ENCODE results near the gene FLRT2. TPM values are rescaled to one million over a fixed set of nuclear protein-coding genes. Genes with fewer than 3 reads are reported as not detected.

The FLRT2 gene
- total RNA-seq, 1 experiment from 2014 or later: 13.2 TPM

- no peak overlapping the region for H3K27ac Mint-ChIP-seq
- H3K36me3 Mint-ChIP-seq: no peaks in the 10 kb centered on the region
- DNase-seq (ENCODE audit: low spot score) (no peak), ATAC-seq (no peak)
- no peak overlapping the region for H3K4me3 Mint-ChIP-seq
- H3K9me3 Mint-ChIP-seq: peaks cover 9% of the 10 kb centered on the region
- POLR2A ChIA-PET: no interaction called here
- no peak for TF ChIP-seq FOXJ3 (CRISPR knock-in tag; IDR thresholded peaks at IDR 0.05; ENCODE audit: borderline replicate concordance)
- CTCF ChIA-PET: no interaction called here
- peaks cover 35% of the 10 kb centered on the region for H3K4me1 Mint-ChIP-seq
- no peaks in the 10 kb centered on the region for H3K27me3 Mint-ChIP-seq (ENCODE audit: low read depth)
Measured at GRCh38 chr14:85584481-85584880, 54.5 kb downstream of the FLRT2 start.

DNA sequence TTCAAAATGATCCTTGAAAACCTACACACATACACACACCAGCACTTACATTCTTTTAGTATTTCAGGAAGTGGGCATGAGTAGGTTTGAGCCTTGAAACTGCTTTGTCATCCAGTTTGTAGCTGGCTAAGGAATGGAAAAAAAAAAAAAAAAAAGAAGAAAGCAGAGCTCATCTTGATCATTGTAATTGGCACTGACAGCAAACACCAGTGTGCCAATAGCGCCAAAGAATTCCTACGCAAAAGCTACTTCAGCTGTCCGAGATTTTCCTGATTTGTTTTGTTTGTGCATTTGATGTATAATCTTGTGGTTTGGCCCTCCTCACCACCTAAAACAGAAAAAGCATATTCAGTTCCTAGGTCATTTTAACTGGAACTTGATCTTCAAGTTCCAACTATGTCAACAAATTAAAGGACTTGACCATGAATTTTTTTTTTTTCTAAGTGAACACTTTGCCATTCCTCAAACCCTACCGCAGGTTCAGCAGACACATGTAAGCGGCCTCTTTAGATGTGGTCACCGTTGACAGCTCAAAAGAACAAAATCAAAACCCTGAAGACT lies 57.3 kb downstream of the FLRT2 start:
- H3K9me3 Mint-ChIP-seq: peaks cover 17% of the 10 kb centered on the region
- H3K4me1 Mint-ChIP-seq: peaks cover 18% of the 10 kb centered on the region
- CTCF ChIA-PET: interaction anchor here (0.6 kb wide), 1 partner anchor 11 kb away, joined by 3 read pairs; no protein-coding TSS in a partner anchor
- H3K36me3 Mint-ChIP-seq: 0 out of 2 replicates have a peak, but pooled peaks cover 3% of the 10 kb centered on the region
- no peak overlapping the region for H3K4me3 Mint-ChIP-seq
- DNase-seq (ENCODE audit: low spot score): no peak
- H3K27me3 Mint-ChIP-seq (ENCODE audit: low read depth): no peaks in the 10 kb centered on the region
- no peak overlapping the region for H3K27ac Mint-ChIP-seq
- no peak for TF ChIP-seq ZNF138 (CRISPR knock-in tag; conservative IDR thresholded peaks at IDR 0.05)
- TF ChIP-seq IRF1 (CRISPR knock-in tag; IDR thresholded peaks at IDR 0.05): no peak
- TF ChIP-seq GTF2I (CRISPR knock-in tag; conservative IDR thresholded peaks at IDR 0.05): no peak
- no peak for TF ChIP-seq ZNF317 (CRISPR knock-in tag; IDR thresholded peaks at IDR 0.05; ENCODE audit: borderline replicate concordance, low read depth)
- no peak for TF ChIP-seq SMAD4 (CRISPR knock-in tag; IDR thresholded peaks at IDR 0.05)
- no peak for TF ChIP-seq NFYB (CRISPR knock-in tag; conservative IDR thresholded peaks at IDR 0.05; ENCODE audit: low read depth)
- TF ChIP-seq SOX15 (CRISPR knock-in tag; IDR thresholded peaks at IDR 0.05): no peak
- TF ChIP-seq ATF1 (CRISPR knock-in tag; IDR thresholded peaks at IDR 0.05): no peak
- TF ChIP-seq FOXJ3 (CRISPR knock-in tag; IDR thresholded peaks at IDR 0.05; ENCODE audit: borderline replicate concordance): no peak
- no peak for TF ChIP-seq ZNF263 (CRISPR knock-in tag; IDR thresholded peaks at IDR 0.05; ENCODE audit: low read depth)
- TF ChIP-seq ZNF121 (CRISPR knock-in tag; IDR thresholded peaks at IDR 0.05): no peak
- no peak for TF ChIP-seq PREB (CRISPR knock-in tag; IDR thresholded peaks at IDR 0.05; ENCODE audit: borderline replicate concordance)
- TF ChIP-seq, protein P1, sequence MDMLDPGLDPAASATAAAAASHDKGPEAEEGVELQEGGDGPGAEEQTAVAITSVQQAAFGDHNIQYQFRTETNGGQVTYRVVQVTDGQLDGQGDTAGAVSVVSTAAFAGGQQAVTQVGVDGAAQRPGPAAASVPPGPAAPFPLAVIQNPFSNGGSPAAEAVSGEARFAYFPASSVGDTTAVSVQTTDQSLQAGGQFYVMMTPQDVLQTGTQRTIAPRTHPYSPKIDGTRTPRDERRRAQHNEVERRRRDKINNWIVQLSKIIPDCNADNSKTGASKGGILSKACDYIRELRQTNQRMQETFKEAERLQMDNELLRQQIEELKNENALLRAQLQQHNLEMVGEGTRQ (CRISPR knock-in tag; IDR thresholded peaks at IDR 0.05): no peak
- ATAC-seq: no peak
- POLR2A ChIA-PET: no interaction called here

- Mint-ChIP-seq H3K4me3 (no peak overlapping the region), H3K4me1 (peaks cover 8% of the 10 kb centered on the region; the same call in 1 of the 2 replicates), H3K27me3 (ENCODE audit: low read depth) (no peaks in the 10 kb centered on the region), H3K27ac (peak overlapping the region; percentile 88; the same call in 1 of the 2 replicates), H3K36me3 (0 out of 2 replicates have a peak, but pooled peaks cover 3% of the 10 kb centered on the region), H3K9me3 (peaks cover 17% of the 10 kb centered on the region)
- ChIA-PET POLR2A (no interaction called here), CTCF (no interaction called here)
- no peak for DNase-seq (ENCODE audit: low spot score)
- ATAC-seq: no peak
- TF ChIP-seq GABPB1 (CRISPR knock-in tag; IDR thresholded peaks at IDR 0.05): no peak
- no peak for TF ChIP-seq NFYB (CRISPR knock-in tag; conservative IDR thresholded peaks at IDR 0.05; ENCODE audit: low read depth)
- TF ChIP-seq, protein P2, sequence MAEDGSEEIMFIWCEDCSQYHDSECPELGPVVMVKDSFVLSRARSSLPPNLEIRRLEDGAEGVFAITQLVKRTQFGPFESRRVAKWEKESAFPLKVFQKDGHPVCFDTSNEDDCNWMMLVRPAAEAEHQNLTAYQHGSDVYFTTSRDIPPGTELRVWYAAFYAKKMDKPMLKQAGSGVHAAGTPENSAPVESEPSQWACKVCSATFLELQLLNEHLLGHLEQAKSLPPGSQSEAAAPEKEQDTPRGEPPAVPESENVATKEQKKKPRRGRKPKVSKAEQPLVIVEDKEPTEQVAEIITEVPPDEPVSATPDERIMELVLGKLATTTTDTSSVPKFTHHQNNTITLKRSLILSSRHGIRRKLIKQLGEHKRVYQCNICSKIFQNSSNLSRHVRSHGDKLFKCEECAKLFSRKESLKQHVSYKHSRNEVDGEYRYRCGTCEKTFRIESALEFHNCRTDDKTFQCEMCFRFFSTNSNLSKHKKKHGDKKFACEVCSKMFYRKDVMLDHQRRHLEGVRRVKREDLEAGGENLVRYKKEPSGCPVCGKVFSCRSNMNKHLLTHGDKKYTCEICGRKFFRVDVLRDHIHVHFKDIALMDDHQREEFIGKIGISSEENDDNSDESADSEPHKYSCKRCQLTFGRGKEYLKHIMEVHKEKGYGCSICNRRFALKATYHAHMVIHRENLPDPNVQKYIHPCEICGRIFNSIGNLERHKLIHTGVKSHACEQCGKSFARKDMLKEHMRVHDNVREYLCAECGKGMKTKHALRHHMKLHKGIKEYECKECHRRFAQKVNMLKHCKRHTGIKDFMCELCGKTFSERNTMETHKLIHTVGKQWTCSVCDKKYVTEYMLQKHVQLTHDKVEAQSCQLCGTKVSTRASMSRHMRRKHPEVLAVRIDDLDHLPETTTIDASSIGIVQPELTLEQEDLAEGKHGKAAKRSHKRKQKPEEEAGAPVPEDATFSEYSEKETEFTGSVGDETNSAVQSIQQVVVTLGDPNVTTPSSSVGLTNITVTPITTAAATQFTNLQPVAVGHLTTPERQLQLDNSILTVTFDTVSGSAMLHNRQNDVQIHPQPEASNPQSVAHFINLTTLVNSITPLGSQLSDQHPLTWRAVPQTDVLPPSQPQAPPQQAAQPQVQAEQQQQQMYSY (CRISPR knock-in tag; IDR thresholded peaks at IDR 0.05): no peak
- TF ChIP-seq, protein P3, sequence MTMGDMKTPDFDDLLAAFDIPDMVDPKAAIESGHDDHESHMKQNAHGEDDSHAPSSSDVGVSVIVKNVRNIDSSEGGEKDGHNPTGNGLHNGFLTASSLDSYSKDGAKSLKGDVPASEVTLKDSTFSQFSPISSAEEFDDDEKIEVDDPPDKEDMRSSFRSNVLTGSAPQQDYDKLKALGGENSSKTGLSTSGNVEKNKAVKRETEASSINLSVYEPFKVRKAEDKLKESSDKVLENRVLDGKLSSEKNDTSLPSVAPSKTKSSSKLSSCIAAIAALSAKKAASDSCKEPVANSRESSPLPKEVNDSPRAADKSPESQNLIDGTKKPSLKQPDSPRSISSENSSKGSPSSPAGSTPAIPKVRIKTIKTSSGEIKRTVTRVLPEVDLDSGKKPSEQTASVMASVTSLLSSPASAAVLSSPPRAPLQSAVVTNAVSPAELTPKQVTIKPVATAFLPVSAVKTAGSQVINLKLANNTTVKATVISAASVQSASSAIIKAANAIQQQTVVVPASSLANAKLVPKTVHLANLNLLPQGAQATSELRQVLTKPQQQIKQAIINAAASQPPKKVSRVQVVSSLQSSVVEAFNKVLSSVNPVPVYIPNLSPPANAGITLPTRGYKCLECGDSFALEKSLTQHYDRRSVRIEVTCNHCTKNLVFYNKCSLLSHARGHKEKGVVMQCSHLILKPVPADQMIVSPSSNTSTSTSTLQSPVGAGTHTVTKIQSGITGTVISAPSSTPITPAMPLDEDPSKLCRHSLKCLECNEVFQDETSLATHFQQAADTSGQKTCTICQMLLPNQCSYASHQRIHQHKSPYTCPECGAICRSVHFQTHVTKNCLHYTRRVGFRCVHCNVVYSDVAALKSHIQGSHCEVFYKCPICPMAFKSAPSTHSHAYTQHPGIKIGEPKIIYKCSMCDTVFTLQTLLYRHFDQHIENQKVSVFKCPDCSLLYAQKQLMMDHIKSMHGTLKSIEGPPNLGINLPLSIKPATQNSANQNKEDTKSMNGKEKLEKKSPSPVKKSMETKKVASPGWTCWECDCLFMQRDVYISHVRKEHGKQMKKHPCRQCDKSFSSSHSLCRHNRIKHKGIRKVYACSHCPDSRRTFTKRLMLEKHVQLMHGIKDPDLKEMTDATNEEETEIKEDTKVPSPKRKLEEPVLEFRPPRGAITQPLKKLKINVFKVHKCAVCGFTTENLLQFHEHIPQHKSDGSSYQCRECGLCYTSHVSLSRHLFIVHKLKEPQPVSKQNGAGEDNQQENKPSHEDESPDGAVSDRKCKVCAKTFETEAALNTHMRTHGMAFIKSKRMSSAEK (CRISPR knock-in tag; IDR thresholded peaks at IDR 0.05; ENCODE audit: borderline replicate concordance): no peak
- no peak for TF ChIP-seq FOXP1 (CRISPR knock-in tag; IDR thresholded peaks at IDR 0.05; ENCODE audit: borderline replicate concordance)
- TF ChIP-seq AR (CRISPR knock-in tag; IDR thresholded peaks at IDR 0.05): no peak
- TF ChIP-seq GTF2I (CRISPR knock-in tag; conservative IDR thresholded peaks at IDR 0.05): no peak
Measured at GRCh38 chr14:85590784-85591183, 60.8 kb downstream of the FLRT2 start.
